NCI-H345 treated with DMSO at 0.1 percent for 48 hours (cell line): ENCODE data around the gene HOXC4.
A peak's percentile ranks its signal among the peaks of the same experiment; 100 is the strongest.

Source experiments
- DNase-seq: peaks from one replicate; lab custom pipeline; 2025; ENCODE audit not compliant: unreplicated experiment; lab: John Stamatoyannopoulos, UW

Gene HOXC4

GRCh38 chr12:54028314-54029201, 25.1 kb upstream of the HOXC4 start, which contains the start of gene HOXC6:
Gene HOXC6 (plus strand): TSS chr12:54028440. CDS start chr12:54028522, 82 bp downstream.
- no peak for DNase-seq

- DNase-seq = no peak
Observed at GRCh38 chr12:54029529-54030441, 23.9 kb upstream of the HOXC4 start.

GRCh38 chr12:54030442-54030801, 23.2 kb upstream of the HOXC4 start:
- no peak for DNase-seq

- no peak for DNase-seq
Observed at GRCh38 chr12:54030889-54031471, 22.7 kb upstream of the HOXC4 start.

- DNase-seq = no peak
Observed at GRCh38 chr12:54031480-54031879, 22.2 kb upstream of the HOXC4 start.

GRCh38 chr12:54032086-54032619, 21.5 kb upstream of the HOXC4 start:
- DNase-seq = no peak

GRCh38 chr12:54032627-54033100, 21.0 kb upstream of the HOXC4 start, which contains the start of gene HOXC5:
Gene HOXC5 (plus strand): TSS chr12:54033050. CDS start chr12:54033123, 73 bp downstream.
- DNase-seq = peak; percentile 56

- no peak for DNase-seq
Observed at GRCh38 chr12:54033106-54033979, 20.3 kb upstream of the HOXC4 start.

- no peak for DNase-seq
Observed at GRCh38 chr12:54033980-54034784, 19.5 kb upstream of the HOXC4 start.

GRCh38 chr12:54034785-54035310, 18.8 kb upstream of the HOXC4 start:
- DNase-seq = no peak

GRCh38 chr12:54035568-54036264, 17.9 kb upstream of the HOXC4 start:
- DNase-seq = no peak

GRCh38 chr12:54036620-54037359, 16.8 kb upstream of the HOXC4 start:
- peak; percentile 51 for DNase-seq

- DNase-seq = no peak
Observed at GRCh38 chr12:54037360-54038283, 16.0 kb upstream of the HOXC4 start.

GRCh38 chr12:54038284-54038870, 15.3 kb upstream of the HOXC4 start:
- no peak for DNase-seq

- DNase-seq = no peak
Observed at GRCh38 chr12:54038871-54039414, 14.7 kb upstream of the HOXC4 start.
